Measurements from ENCODE around the gene KLHDC4.
"Not testable (repeated sequence)": the region's sequence is repeated elsewhere in the genome, so short reads cannot be mapped to it uniquely, and the experiment has no call there.

KLHDC4 gene

DNA sequence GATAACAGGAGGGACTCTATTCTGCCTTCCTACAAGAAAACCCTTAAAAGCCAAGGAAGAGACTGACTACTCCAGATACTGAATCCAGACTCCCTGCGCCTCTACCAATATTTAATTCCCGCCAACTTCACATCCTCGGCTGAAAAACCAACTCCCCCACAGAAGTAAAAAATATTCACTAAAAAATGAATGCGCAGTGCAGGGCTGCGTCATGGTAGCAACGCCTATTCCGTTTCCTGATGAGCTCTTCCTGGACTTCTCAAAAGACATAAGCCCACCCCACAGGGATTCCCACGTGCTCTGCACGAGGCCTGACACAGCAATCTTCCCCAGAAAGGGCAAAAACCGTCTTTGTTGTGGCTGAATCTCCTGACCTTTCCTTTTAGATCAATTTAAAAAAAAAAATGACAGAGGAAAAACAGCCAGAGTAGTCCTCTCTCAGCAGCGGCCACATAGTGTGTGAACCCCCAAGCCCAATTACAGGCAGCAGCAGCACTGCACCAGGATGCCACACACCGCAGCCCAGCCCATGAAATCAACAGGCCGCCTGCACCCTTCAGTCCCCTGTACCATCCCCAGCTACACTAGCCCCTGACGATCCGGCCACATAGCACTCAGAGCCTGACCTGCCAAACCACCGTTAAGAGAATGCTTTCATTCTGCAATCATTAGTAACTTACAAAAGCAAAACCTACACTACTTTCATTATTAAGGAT is 23.9 kb downstream of the KLHDC4 start:
- DNase-seq: no peak

DNA sequence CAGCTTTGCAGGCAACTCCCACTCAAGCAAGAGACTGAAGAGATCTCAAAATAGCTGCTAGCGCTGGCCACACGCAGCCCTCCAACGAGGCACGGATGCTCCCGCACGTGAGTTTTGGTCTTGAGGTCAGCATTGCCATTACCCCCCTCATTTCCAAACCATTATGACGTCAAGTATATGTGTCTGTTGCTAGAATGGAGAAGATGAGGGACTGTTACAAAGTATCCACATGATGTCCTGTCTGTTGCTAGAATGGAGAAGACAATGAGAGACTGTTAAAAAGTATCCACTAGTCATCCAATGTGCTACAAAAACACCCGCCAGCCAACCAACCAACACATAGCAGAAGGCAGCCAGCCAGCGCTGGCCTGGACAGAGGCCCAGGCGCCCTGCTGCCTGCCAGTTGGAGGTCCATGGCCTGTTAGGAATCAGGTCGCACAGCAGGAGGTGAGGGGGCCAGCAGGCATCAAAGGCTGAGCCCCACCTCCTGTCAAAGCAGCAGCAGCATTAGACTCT is 24.8 kb downstream of the KLHDC4 start:
- DNase-seq: peak; percentile 46

DNA sequence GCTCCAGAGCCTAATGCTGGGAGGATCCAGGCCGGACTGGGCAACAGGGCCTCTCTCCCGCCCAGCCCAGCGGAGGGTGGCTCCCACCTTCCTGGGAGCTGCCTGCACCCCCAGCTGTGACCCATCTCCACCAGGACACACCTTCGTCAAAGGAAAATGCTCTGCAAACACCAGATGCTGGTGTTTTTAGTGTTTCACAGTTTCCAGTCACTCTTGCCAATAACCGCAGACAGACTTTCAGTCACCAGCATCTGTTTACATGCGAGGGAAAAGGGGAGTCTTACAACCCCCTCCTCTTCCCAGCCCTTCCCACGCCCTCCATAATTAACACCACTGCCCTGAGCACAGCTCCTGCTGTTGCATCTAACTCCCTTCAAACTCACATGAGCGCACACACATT is 25.3 kb downstream of the KLHDC4 start:
- peak; percentile 93 for DNase-seq

DNA sequence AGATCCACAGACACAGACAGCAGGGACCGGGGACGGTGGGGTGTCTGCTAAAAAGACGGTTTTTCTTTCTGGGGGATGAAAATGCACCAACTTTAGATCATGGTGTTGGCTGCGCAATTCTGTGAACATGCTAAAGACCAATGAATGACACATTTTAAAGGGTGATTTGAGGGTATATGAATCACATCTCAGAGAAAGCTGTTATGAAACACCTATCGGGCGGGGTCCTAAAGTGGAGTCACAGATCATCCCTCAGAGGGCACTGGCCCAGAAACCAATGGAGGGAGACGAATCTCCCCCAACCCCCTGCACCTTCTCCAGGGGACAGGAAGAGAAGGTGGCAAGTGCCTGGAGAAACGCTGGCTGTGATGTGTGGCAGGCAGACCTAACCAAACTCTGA is 26.0 kb downstream of the KLHDC4 start:
- DNase-seq: no peak

DNA sequence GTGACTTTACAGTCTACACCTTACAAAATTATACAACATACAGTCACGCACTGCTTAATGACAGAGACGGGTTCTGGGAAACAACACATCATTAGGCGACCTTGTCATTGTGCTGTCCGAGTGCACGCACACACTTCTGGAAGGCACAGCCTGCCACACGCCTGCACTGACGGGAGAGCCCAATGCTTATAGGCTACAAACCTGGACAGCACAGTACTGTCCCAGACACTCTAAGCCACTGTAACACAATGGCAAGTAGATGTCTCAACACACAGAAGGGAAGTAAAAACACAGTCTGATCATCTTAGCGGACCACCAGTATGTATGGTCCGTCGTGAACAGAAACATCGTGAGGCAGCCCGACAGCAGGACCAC is 29.8 kb downstream of the KLHDC4 start:
- no peak for DNase-seq

DNA sequence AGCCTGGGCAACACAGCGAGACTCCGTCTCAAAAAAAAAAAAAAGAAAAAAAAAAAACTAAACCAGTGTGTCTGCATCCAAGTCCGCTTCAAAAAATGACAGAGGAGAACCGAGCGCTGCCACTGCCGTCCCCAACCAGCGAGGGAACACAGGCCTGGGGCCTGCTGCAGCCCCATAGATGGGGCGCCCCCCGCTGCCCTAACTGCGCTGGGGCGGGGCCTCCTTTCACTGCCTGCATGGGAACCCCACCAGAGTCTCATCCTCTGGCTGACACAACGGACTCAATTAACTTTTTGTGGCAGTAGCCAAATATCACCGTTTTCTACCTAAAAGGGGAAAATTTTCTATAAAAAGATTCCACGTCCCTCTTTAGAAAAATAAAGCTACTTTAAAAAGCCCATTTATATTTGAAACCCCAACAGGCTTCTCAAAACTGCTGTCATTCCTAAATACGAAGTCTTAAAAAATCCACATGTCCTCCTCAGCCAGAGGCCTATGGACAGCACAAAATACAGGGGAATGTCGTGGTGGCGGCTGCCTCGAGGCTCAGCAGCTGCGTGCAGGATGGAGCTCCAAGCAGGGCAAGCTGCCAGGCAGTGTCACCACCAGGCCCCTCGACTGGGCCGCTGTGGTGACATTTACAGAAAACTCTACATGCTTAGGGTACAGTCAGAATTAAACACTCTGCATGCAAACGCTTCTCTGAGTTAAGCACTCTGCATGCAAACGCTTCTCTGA is 30.3 kb downstream of the KLHDC4 start:
- DNase-seq: no peak

DNA sequence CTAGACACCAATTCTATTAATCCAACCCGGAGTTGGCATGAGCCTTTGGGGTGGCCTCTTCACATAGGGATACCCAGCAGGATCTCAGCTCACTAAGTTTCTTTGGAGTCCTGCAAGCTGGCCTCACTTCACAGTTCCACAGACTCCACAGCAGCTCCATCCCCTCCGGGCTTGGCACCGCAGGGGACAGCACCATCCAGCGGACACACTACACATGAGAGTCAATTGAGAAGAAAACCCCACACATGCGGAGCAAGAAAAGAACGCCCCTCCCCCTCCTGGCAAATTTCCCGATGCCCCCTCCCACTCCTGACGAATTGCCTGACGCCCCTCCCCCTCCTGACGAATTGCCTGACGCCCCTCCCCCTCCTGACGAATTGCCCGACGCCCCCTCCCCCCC is 31.1 kb downstream of the KLHDC4 start:
- no peak for DNase-seq

DNA sequence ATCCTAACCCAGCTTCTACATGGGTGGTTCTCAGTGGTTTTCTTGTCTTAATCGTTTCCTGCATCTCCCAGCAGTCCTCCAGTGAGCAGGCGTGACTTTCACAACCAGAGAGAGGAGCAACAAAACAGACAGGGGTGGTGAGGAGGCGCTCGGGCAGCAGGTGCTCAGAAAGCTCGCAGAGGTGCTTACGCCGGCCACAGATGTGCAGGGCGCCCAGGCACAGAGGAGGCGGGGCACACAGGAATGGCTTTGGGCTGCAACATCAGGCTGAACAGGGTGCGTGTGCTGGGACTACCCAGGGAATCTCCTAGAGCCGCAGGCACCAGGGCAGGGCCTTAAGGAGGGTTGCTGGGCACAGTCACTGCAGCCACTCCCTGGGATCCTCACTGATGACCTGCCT is 32.6 kb downstream of the KLHDC4 start:
- peak; percentile 40 for DNase-seq

DNA sequence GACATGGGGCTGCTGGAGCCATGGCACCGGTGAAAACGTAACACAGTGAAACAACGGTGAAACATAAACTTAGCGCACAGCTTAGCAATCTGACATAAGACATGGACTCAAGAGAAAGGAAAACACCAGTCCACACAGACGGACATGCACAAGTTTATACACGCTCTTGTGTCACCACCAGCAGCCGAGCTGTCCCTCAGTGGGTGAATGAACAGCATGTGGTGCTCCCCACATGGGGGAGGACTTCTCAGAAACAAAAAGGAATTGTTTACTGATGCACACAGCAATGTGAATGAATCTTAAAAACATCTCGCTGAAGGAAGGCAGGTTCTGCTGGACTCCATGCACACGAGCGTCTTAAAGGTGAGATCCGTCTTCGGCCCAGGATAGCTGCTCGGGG is 34.2 kb downstream of the KLHDC4 start:
- no peak for DNase-seq

DNA sequence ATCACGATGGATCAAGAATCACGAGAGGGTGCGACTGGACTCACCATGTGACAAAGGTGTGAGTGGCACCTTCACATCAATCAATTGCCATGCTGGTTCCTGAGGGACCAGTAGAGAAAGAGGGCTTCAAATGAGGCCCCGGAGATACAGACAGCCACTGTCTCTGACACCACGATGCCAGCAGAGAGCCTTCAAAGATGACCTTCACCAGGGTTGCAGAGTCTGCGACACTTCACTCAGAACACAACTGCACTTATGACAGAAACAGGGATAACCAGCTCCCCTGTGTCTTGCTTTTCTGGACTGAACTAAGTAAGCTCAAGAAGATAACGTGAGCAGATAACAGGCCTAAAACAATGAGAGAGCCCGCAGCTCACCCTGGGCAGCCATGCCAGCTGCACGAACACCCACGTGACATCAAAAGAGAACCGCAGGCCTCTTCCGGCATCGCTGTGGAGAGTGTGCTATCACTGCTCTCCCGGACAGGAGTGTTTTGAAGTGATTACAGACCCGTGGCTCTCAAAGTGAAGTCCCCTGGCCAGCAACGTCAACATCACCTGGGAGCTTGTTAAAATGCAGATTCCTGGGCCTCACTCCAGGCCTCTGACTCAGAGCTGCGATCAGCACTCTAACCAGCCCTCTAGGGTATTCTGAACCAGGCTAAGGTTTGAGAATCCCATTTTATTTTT is 36.4 kb downstream of the KLHDC4 start:
- no peak for DNase-seq

DNA sequence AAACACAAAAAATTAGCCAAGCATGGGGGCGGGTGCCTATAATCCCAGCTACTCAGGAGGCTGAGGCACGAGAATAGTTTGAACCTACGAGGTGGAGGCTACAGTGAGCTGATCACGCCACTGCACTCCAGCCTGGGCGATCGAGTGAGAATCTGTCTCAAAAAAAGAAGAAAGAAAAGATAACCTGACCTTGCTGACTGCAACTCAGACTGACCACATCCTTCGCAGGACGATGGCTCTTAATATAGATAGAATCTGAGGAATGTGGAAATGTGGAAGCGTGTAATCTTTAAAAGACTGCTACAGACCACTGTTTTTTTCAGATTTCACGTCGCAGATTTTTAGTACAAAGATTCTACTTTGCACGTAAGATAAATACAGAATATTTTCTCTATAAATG is 37.8 kb downstream of the KLHDC4 start:
- no peak for DNase-seq

DNA sequence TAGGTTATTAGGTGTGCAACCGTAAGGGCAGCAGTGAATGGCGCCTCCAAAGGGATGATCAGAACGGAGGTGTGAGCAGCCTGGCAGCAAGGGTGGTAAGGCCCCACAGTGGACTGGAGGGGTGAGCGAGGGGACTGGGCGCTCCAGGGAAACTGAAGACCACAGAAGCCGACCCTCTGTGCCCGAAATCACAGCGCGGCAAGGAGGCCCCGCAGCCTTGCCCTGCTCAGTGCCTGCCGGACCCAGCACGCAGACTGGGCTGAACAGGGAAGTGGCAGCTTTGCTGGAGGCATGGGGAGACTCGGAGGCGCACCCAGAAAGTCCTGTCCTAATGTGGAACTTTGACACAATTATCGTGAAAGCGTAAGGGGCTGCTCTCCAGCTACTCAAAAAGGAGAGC is 38.4 kb downstream of the KLHDC4 start:
- DNase-seq: no peak

DNA sequence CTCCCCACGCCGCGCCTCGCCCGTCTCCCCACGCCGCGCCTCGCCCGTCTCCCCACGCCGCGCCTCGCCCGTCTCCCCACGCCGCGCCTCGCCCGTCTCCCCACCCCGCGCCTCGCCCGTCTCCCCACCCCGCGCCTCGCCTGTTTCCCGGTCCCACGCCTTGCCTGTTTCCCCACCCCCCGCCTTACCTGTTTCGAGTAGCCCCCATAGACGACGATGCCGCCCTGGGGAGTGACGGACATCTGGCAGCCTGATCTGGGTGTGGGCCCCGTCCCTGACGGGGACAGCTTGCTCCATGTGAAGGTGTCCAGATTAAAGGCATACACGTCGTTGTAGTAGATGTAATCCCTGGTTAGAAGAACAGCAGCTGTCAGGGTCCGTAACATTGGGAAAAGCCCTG is 39.2 kb downstream of the KLHDC4 start:
- DNase-seq: not testable (repeated sequence)

DNA sequence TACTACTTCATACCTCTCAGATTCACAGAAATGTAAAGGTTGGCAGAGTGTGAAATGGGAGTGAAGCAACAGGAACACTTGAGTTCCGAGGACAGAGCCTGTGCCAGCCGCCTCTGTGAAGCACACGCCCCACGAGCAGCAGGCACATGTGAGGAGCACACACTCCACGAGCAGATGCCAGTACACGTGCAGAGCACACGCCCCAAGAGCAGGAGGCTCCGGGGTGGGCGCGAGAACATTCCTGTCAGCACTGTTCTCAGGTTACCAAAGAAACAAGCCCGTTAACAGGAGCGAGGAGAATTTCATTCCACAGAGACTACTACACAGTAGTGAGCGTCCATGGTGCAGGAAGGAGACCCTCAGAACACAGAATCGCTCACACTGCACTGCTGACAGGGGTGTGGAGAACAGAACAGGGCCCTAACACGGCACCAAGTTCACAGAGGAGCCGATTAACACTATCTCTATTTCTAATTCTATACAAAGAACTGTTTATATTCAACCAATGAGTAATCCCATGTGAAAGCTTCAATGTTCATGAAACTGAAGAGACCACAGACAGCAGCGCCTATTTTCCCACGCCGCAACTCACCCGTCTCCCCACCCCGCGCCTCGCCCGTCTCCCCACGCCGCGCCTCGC is 40.1 kb downstream of the KLHDC4 start:
- no peak for DNase-seq

DNA sequence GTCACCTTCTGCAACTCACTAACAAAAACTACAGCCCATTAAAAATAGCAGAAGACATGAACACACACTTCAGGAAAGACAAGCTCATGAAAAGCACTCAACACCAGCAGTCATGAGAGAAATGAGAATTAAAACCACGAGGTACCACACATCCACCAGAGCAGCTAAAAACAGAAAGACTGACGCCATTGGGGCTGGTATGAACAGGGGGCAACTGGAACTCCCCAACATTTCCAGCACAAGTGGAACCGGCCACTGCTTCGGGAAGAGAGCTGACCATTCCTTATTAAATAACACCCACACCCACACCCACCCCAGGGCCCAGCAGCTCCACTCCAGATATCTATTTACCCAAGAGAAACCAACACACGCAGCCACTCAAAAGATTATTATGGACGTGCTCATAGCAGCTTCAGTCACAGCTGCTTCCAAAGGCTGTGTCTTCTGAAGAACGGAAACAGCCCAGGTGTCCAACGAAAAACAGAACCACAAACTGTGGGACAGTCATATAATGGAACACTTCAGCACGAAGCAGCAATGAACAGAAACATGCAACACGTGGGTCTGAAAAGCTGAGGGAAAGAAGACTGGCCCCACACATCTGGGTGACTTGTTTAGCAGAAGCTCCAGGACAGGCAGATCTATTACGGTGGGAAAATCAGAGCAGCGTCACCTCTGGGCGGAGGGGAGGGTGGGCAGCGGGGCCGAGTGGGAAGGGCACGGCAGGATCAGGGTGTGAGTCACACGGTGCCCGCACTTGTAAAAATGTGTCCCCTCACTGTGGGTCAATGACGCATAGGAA is 41.1 kb downstream of the KLHDC4 start:
- DNase-seq: no peak

DNA sequence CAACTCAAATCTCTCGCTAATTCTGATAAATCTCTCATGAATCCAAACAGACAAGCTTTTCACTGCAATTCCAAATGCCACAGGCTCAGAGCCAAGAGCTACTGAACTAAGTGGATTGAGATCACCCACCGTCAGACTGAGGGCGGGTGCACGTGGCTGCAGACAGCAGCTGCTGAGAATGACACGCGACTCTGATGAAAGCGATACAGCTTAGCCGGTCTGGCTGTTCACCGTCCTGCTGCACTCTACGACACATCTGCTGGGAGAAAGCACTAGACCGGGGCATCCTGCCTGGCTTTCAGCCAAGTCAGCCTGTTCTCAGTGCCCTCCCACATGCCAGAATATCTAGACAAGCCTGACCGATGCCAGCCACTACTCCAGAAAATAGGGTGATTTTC is 42.6 kb downstream of the KLHDC4 start:
- peak; percentile 96 for DNase-seq

DNA sequence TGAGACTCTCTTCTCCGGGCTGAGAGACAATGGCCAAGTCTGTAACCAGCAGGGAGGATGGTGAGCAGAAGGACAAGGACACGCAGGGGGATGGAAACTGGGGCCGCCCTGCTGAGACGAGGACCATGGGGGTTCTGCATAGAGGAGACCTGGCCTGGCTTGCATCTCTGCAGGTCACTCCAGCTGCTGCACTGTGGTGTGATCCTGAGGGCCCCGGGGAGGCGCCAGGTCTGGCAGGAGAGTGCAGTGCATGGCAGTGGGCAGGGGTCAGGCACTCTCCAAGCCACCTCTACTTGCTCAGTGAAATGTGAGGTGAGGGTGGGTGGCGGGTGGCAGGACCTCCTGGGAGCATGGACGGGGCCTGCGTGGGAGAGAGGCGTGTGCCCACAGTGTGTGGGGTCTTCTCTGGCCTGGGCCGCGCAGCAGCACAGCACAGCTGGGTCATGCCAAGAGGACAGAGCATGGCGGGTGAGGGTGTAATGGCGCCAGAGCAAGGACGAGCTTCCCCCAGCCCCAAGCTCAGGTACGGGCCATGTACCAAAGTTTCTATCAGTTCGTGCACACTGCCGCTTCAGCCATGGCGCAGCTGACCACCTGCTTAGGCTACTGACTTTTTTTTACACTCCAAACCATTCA is 43.1 kb downstream of the KLHDC4 start:
- no peak for DNase-seq

DNA sequence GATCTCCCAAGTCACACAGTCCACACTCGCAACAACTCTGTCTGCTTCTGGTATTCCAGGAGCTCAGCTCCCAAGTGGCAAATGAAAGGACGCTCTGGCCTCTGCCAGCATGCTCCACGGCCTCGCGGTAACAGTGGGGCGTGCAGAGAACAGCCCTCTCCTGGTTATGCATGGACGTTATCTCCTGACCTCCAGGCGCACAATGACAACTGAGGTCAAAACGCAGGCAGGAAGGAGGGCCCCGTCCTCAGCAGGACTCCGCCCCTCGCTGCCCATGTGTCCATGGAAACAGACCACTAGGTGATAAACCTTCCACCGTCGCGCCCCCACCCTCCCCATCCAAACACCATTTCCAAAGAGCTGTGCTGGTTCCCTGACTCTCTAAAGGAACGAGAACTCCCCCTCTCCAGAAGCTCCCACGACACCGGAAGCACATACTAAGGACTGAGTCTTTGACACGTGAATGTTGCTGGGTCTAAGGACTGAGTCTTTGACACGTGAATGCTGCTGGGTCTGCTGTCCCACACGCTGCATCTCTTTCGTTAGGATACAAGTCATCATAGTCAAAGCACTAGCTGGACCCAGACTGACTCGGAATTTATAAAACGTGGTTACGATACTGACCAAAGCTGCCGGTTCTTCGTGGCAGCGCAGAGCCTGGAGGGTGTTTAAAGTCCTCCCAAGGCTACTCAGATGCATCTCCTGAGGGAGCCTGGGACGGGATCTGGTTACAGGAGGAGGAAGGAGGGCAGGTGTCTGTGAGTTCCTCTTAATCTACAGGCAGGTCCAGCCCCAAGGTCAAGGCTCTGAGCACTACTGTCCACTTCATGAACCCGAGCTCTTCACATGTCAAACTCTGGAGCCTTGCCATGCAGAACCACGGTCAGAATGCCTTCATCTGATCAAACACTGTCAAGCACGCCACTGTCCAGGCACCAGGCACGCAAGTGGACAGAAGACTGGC is 43.9 kb downstream of the KLHDC4 start:
- no peak for DNase-seq

DNA sequence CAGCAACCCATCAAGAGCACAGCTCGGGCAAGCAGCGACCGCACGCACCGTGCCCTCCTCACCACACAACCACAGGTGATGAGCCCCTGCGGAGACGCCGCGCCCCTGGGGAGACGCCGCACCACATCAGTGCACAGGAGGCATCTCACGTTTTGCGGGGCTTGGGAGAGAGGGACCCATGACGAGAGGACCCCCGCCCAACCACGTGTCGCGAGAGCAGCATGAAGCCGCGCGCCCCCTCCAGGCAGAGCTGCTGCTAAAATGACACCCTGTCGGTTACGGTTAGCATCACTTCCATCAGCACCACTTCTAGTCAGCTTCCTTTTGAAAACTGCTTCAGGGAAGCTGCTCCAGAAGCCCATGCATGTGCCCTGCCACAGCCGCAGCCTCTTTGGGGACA is 45.3 kb downstream of the KLHDC4 start:
- DNase-seq: no peak

DNA sequence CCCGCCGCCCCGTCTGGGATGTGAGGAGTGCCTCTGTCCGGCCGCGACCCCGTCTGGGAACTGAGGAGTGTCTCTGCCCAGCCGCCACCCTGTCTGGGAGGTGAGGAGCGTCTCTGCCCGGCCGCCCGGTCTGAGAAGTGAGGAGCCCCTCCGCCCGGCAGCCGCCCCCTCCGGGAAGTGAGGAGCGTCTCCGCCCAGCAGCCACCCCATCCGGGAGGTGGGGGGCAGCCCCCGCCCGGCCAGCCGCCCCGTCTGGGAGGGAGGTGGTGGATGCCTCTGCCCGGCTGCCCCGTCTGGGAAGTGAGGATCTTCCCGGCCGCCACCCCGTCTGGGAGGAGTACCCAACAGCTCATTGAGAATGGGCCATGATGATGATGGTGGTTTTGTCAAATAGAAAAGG is 47.0 kb downstream of the KLHDC4 start:
- not testable (repeated sequence) for DNase-seq

DNA sequence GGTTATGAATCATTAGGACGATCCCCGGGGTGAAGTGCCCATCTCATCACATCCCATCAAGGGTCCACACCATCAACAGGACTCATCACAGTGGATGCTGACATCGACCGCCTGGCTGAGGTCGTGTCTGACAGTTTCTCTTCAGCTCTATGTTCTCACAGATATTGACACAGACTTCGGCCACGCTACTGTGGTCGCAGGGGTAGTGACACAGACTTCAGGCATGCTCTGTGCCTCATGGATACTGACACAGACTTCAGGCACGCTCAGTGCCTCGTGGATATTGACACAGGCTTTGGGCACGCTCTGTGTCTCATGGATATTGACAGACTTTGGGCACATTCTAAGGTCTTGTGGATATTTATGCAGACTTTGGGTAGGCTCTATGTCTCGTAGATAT is 50.1 kb downstream of the KLHDC4 start:
- no peak for DNase-seq
